Esophagus squamous epithelium (tissue), 4 donors: Measurements from ENCODE around the gene DNAJC25.

Source experiments
- CTCF ChIP-seq, 6 experiments: fragments of 450-650 bp in 4 of 6; fragments of 200-600 bp in 2 of 6; sonication (generic) in 2 of 6; IDR thresholded peaks; one replicate each; pipeline ENCODE4 v1.5.1; 2016 to 2019; ENCODE audit warnings: antibody characterized with exemption in 6 of 6, mild to moderate bottlenecking in 4 of 6, moderate library complexity in 4 of 6
- POLR2A ChIP-seq, 4 donors: fragments of 450-650 bp; IDR thresholded peaks; one replicate each; pipeline ENCODE4 v1.6.1; 2017; ENCODE audit warnings: antibody characterized with exemption in 4 of 4, mild to moderate bottlenecking in 4 of 4, moderate library complexity in 3 of 4

GRCh38 chr9:111661150-111661801 lies 30.1 kb downstream of the DNAJC25 start, which contains the start of gene GNG10:
- peak in 2 of 4 donors; percentile 34 to 37 for TF ChIP-seq POLR2A (IDR thresholded peaks at IDR 0.05)
- no peak for TF ChIP-seq CTCF (IDR thresholded peaks at IDR 0.05)
